Loucy (cell line): Measurements from ENCODE around the gene MAML2.

ENCODE experiments used
- CTCF ChIP-seq: fragments of 200-600 bp; sonication (generic); conservative IDR thresholded peaks from 2 replicates; pipeline ENCODE4 v1.5.1; 2014; ENCODE audit warnings: mild to moderate bottlenecking, antibody characterized with exemption, low read length
- EZH2phosphoT487 ChIP-seq: fragments of 200-600 bp; IDR thresholded peaks from 2 replicates; pipeline ENCODE4 v1.6.1; 2018; ENCODE audit warnings: antibody characterized with exemption, mild to moderate bottlenecking, moderate library complexity, borderline replicate concordance

GRCh38 chr11:96063886-96064285 lies 279.1 kb downstream of the MAML2 start:
- TF ChIP-seq CTCF (no peak), EZH2phosphoT487 (no peak)
